HG03175 (cell line): ENCODE results near the gene CCN5.
"Not testable (repeated sequence)": the region's sequence is repeated elsewhere in the genome, so short reads cannot be mapped to it uniquely, and the experiment has no call there.

Experiments
- ATAC-seq: cut with Tn5 transposase; IDR thresholded peaks from one replicate; pipeline ENCODE4 v1.9.1; 2021; ENCODE audit warnings: mild to moderate bottlenecking, moderate library complexity; ENCODE audit not compliant: unreplicated experiment

Gene CCN5

GRCh38 chr20:44756011-44756688 lies 41.0 kb downstream of the CCN5 start:
- no peak for ATAC-seq

GRCh38 chr20:44756956-44757355 lies 41.8 kb downstream of the CCN5 start:
- ATAC-seq: no peak

DNA sequence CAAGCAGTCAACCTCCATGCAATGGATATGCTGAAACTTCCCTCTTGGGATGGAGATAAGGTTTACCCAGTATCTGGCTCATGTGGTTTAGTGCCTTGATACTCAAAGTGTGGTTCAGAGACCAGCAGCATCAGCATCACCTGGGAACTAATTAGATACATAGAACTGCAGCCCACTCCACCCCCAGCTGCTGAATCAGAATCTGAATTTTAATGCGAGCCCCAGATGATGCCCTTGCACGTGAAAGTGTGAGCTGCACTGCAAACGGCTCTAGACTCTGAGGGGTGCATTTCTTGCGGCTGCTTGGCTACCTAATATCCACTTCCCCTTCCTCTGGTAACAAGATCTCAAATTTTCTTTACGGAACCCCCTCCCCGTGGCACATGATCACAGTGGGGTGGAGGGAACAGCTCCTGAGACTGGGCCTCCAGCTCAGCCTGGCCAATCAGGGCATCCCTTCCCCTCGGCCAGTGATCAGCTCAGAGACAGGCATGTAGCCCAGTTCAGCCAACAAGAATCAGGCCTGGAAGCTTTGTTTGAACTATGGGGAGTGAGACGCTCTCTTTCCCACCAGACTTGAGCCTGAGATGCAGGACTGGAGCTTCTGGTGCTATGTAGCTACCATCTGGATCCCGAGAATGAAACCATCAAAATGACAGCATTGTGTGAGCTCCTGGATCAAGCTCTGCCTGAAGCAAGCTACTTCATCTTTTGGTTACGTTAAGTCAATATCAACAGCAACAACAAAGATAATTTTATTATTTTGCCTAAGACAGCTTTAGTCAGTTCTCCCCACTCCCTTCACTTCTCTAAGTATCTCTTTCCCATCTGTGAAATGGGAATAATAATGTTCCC lies 43.3 kb downstream of the CCN5 start:
- no peak for ATAC-seq

- no peak for ATAC-seq
Observed at GRCh38 chr20:44759595-44759994, 44.4 kb downstream of the CCN5 start.

DNA sequence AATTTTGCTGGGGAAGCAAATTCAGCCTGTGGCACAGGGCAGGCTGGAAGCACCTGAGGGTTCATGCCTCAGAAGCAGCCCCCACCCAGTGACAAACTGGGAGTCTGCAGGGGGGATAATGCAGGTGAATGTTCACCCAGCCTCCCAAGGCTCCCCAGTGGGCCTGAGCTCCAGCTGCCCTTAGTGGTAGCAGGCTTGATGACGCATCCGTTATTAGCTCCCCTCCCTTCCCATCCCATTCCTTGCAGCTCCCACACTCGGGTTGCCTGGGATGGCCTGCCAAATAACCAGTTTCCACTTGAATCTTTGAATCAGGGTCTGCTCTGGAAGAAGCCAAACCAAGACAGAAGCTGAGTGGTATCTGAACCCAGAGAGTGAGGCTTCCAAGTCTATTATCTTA lies 46.3 kb downstream of the CCN5 start:
- no peak for ATAC-seq

GRCh38 chr20:44762466-44763140 lies 47.4 kb downstream of the CCN5 start:
- no peak for ATAC-seq

GRCh38 chr20:44763798-44764197 lies 48.6 kb downstream of the CCN5 start:
- ATAC-seq: not testable (repeated sequence)

- no peak for ATAC-seq
Observed at GRCh38 chr20:44765091-44765490, 49.9 kb downstream of the CCN5 start.

GRCh38 chr20:44765701-44766347 lies 50.7 kb downstream of the CCN5 start:
- no peak for ATAC-seq

DNA sequence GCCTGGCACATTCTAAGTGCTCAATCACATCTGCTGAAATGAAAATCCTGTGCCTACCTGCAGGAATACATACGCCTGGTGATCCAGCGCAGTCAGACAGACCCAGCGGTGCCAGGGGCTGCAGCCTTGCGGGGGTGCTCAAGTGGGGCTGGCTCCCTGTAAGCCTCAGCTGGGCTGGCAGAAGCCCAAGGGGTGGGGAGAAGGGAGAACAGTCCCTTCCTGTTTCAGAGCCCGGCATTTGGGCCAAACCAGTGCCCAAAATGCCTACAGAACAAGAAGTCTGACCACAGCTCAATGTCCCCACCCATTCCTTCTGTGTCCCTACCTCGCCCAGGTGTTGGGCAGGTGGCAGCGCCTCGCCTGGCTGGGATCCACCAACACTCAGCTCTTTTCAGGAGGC lies 53.1 kb downstream of the CCN5 start:
- no peak for ATAC-seq

DNA sequence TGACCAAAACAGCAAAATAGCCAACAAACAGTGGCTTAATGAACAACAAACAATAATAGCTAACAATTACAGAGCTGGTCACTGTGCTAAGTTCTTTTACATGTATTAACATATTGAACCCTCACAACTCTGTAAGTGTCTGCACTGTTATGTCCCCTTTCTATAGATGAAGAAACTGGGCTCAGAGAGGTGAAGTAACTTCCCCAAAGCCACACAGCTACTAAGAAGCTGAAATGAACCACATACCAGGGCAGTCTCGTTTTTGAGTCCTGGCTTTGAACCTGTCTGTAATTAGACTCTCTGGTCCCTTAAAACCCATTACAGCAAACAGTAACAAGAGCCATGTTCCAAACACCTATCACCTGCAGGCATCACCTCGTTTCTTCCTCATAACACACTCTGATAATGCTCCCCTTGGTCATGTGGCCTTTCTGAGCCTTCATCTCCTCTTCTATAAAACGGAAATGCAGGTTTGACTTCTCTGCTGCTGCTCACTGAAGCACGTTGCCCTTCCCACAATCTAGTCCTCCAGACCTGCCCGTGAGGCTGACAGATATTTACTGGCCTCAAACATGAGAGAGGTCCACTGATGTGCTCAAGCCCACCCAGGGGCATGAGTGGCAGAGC lies 53.8 kb downstream of the CCN5 start:
- ATAC-seq: no peak

DNA sequence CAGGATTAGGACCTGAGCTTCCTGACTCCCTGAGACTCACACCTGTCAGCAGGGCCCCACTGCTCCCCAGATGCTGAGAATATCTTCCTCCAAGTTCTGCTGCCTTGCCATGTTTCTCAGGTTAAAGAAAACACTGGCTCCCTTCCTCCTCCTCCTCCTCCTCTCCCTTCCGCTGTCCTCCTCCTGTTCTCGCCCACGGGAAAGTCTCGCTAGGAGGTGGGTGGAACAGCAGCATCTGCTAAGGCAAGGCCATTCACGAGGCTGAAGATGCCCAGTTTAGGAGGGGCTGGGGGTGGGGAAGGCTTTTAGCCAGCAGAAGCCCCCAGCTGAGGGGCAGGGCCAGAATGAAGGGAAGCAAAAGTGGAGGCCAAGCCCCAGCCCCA lies 54.3 kb downstream of the CCN5 start:
- ATAC-seq: no peak

GRCh38 chr20:44770484-44771171 lies 55.5 kb downstream of the CCN5 start:
- ATAC-seq: no peak

- no peak for ATAC-seq
Observed at GRCh38 chr20:44771172-44771535, 56.0 kb downstream of the CCN5 start.

- no peak for ATAC-seq
Observed at GRCh38 chr20:44772636-44773035, 57.5 kb downstream of the CCN5 start.

DNA sequence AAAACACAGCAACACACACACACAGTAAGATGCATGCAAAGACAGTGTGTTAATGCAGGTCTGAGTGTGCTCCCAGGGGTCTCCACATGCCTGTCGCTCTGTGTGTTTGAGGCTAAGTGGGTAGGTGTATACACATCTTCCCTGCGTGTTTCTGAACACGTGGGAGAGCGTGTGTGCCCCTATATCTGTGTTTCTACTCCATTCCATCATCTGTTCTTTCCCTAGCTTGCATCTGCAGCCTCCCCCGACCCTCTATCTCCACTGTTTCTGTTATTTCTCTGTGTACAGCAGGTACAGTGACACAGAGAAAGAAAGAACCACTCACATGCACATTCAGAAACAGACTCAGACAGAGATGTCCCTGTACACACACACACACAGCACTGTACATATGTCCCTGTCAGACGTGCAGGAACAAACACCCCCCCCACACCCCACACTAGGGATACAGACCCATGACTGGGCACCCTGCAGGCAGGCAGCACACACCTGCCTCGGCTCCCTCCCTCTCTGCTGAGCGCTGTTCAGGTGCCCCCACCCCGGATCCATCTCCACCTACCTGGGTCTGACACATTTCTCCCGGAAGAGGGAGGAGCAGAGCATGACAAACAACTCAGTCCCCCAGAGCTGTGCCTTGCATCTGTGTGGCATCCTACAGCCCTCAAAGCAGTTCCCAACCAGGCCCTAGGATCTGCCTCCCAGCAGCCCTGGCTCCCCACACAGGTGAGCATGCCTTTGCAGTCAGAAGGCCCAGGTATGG lies 58.1 kb downstream of the CCN5 start:
- no peak for ATAC-seq

GRCh38 chr20:44776980-44777379 lies 61.8 kb downstream of the CCN5 start:
- ATAC-seq: no peak
